Measurements from ENCODE around the gene HERC4. TPM values are rescaled to one million over a fixed set of nuclear protein-coding genes. Genes with fewer than 3 reads are reported as not detected.

HERC4 gene
- total and polyA plus RNA-seq, 2 donors (not counting 3 experiments of a cell fraction or from before 2014, with no cell fraction given), result 10.6 to 73.7 TPM

DNA sequence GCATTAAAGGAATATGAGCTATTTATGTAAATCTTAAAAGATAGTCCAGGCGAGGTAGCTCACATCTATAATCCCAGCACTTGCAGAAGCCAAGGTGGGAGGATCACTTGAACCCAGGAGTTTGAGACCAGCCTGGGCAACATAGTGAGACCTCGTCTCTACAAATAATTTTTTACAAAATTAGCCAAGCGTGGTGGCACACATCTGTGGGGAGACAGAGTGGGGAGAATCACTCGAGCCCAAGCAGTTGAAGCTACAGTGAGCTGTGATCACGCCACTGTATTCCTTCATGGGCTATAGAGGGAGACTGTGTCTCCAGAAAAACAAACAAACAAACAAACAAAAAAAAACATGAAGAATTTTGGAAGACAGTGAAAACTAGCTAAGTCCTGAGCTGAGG lies 28.4 kb downstream of the HERC4 start:
- no peak for FAIRE-seq
- CTCF ChIA-PET, result no interaction called here
- no peaks in the 10 kb centered on the region for H3K4me1 ChIP-seq (ENCODE audit: control insufficient read depth, extremely low read depth, insufficient read depth, low read length)

More for the DNA sequence above, 28.4 kb downstream of the HERC4 start:
- H3K4me3 ChIP-seq (replicated peaks in 1 of 3; ENCODE audit: insufficient read depth in 1 of 3, low read depth in 1 of 3, low read length in 3 of 3), result no peak overlapping the region
- peaks cover 3% of the 10 kb centered on the region for H4K20me1 ChIP-seq (replicated peaks; ENCODE audit: control insufficient read depth, extremely low read depth, insufficient read depth, low read length)
- peaks cover 0 to 3% of the 10 kb centered on the region in 2 experiments for H3K36me3 ChIP-seq (ENCODE audit: control insufficient read depth in 2 of 2, extremely low read depth in 1 of 2, insufficient read depth in 2 of 2, low read length in 2 of 2)
- no peaks in the 10 kb centered on the region for H3K9me3 ChIP-seq (replicated peaks; ENCODE audit: control insufficient read depth, insufficient read depth, low read length)
- H3K4me2 ChIP-seq (ENCODE audit: insufficient read depth, low read length), result no peak overlapping the region
- TF ChIP-seq CTCF (IDR thresholded peaks at IDR 0.05; ENCODE audit: extremely low read depth in 1 of 2, insufficient read depth in 1 of 2, low read depth in 1 of 2, low read length in 2 of 2) (no peak), FOS (IDR thresholded peaks at IDR 0.05; ENCODE audit: borderline replicate concordance, insufficient read depth, low read length) (no peak), POLR2AphosphoS5 (IDR thresholded peaks at IDR 0.05; ENCODE audit: insufficient read depth, low read depth, low read length) (no peak), MAX (IDR thresholded peaks at IDR 0.05; ENCODE audit: insufficient read depth, insufficient read length) (no peak), JUN (IDR thresholded peaks at IDR 0.05; ENCODE audit: borderline replicate concordance, insufficient read depth, insufficient read length, low read depth) (no peak), EZH2 (IDR thresholded peaks at IDR 0.05; ENCODE audit: borderline replicate concordance, low read depth, low read length, severe bottlenecking) (no peak), GATA2 (IDR thresholded peaks at IDR 0.05; ENCODE audit: insufficient read depth, insufficient read length, low read depth, low read length) (no peak), POLR2A (IDR thresholded peaks at IDR 0.05; ENCODE audit: low read depth, low read length) (no peak), MYC (IDR thresholded peaks at IDR 0.05; ENCODE audit: low read depth, low read length) (no peak)
- H3K79me2 ChIP-seq (ENCODE audit: control insufficient read depth, insufficient read depth, low read length), result peaks cover 51% of the 10 kb centered on the region
- H3K9ac ChIP-seq (replicated peaks; ENCODE audit: extremely low read depth, insufficient read depth, low read length), result no peak overlapping the region
- POLR2A ChIA-PET, result no interaction called here
- no peak overlapping the region for H2AFZ ChIP-seq (ENCODE audit: low read depth, low read length)
- no peak overlapping the region for H3K27ac ChIP-seq (ENCODE audit: insufficient read depth, low read depth, low read length)
- dilution Hi-C loops (cut with MboI; ENCODE audit: extremely low pct_ligation_motif_present, low sequenced_read_pairs) (loop anchor here (25.0 kb wide), 1 partner anchor 134 kb away; no protein-coding TSS in a partner anchor), intact Hi-C loops (cut with micrococcal nuclease) (no loop called here)
- DNase-seq (ENCODE audit: low read depth, low spot score), result no peak
- H3K27me3 ChIP-seq (ENCODE audit: control insufficient read depth in 2 of 2, insufficient read depth in 2 of 2, low read length in 2 of 2), result no peaks in the 10 kb centered on the region
- BruUV-seq (replicated peaks), result no TSS peak
- peaks cover 2% of the 10 kb centered on the region for H3K9me1 ChIP-seq (replicated peaks; ENCODE audit: control insufficient read depth, extremely low read depth, insufficient read depth, low read length)

Data from endothelial cell of umbilical vein (primary cell).